IMR-90 (cell line): Measurements from ENCODE around the gene UGT1A10. TPM values are rescaled to one million over a fixed set of nuclear protein-coding genes. Genes with fewer than 3 reads are reported as not detected.

Experiments
- ATAC-seq: fragments of 200-7000 bp; cut with Tn5 transposase; 2 replicates; pipeline ENCODE4 v1.9.1; 2020; ENCODE audit warnings: low read depth, mild to moderate bottlenecking, moderate library complexity
- BruUV-seq: library from RNA; stranded (reverse); fragments of 400-500 nt; replicated peaks from 2 replicates; lab custom pipeline; 2021; lab: Mats Ljungman, UMichigan
- CTCF ChIA-PET: fragments of 300-600 bp; formaldehyde crosslinking; extraction: SDS; loops from one replicate; lab custom pipeline; 2021; ENCODE audit warnings: antibody characterized with exemption; lab: Yijun Ruan, JAX
- POLR2A ChIA-PET: fragments of 300-600 bp; sonication (Branson Sonifier 250); formaldehyde crosslinking; loops from one replicate; lab custom pipeline; 2022; ENCODE audit warnings: antibody characterized with exemption; ENCODE audit not compliant: unreplicated experiment; lab: Charles Lee
- DNase-seq: peaks from one replicate; pipeline ENCODE4 v3.0.0; 2013
- H2AFZ ChIP-seq: replicated peaks from 2 replicates; pipeline ENCODE3; 2013; ENCODE audit warnings: low read length, mild to moderate bottlenecking; ENCODE audit not compliant: poor library complexity
- H2AK5ac ChIP-seq: 2 replicates; pipeline ENCODE4 v1.6.1; 2013; ENCODE audit warnings: low read depth, low read length, inconsistent platforms
- H2AK9ac ChIP-seq: replicated peaks from 2 replicates; pipeline ENCODE3; 2013; ENCODE audit warnings: mild to moderate bottlenecking, low read depth, low read length, moderate library complexity; ENCODE audit not compliant: poor library complexity
- H2BK120ac ChIP-seq: 2 replicates; pipeline ENCODE4 v1.6.1; 2013; ENCODE audit warnings: low read depth, low read length, inconsistent platforms
- H2BK15ac ChIP-seq: 3 replicates; pipeline ENCODE4 v1.6.1; 2013; ENCODE audit warnings: low read depth, low read length, inconsistent platforms
- H2BK20ac ChIP-seq: 2 replicates; pipeline ENCODE4 v1.6.1; 2013; ENCODE audit warnings: low read depth, mild to moderate bottlenecking, inconsistent platforms, low read length, moderate library complexity
- H2BK5ac ChIP-seq: 2 replicates; pipeline ENCODE4 v1.6.1; 2013; ENCODE audit warnings: mild to moderate bottlenecking, low read depth, low read length, inconsistent platforms; ENCODE audit not compliant: poor library complexity, severe bottlenecking
- H3K14ac ChIP-seq: replicated peaks from 2 replicates; pipeline ENCODE4 v1.6.1; 2013; ENCODE audit warnings: low read depth, low read length, inconsistent platforms
- H3K18ac ChIP-seq: 2 replicates; pipeline ENCODE4 v1.6.1; 2013; ENCODE audit warnings: low read depth, low read length, control low read depth
- H3K23ac ChIP-seq: 2 replicates; pipeline ENCODE4 v1.6.1; 2013; ENCODE audit warnings: low read depth, low read length, inconsistent platforms
- H3K27ac ChIP-seq: 2 replicates; pipeline ENCODE4 v1.5.1; 2013; ENCODE audit warnings: mild to moderate bottlenecking, control low read depth, low read length; ENCODE audit not compliant: insufficient read depth
- H3K27me3 ChIP-seq: 2 replicates; pipeline ENCODE4 v1.6.1; 2013; ENCODE audit warnings: low read length; ENCODE audit not compliant: control insufficient read depth, insufficient read depth
- H3K36me3 ChIP-seq: 2 replicates; pipeline ENCODE4 v1.6.1; 2013; ENCODE audit warnings: low read length, mixed read lengths; ENCODE audit not compliant: control insufficient read depth, insufficient read depth
- H3K4ac ChIP-seq: 2 replicates; pipeline ENCODE4 v1.6.1; 2013; ENCODE audit warnings: low read depth, low read length, inconsistent platforms
- H3K4me1 ChIP-seq: 2 replicates; pipeline ENCODE4 v1.6.1; 2013; ENCODE audit warnings: low read length, mixed read lengths; ENCODE audit not compliant: control insufficient read depth, insufficient read depth
- H3K4me2 ChIP-seq: 2 replicates; pipeline ENCODE4 v1.6.1; 2013; ENCODE audit warnings: low read depth, mild to moderate bottlenecking, control low read depth, low read length, moderate library complexity
- H3K4me3 ChIP-seq: 2 replicates; pipeline ENCODE4 v1.5.1; 2013; ENCODE audit warnings: low read depth, mild to moderate bottlenecking, control low read depth, low read length, moderate library complexity; ENCODE audit not compliant: insufficient read depth
- H3K56ac ChIP-seq: 2 replicates; pipeline ENCODE4 v1.6.1; 2013; ENCODE audit warnings: low read length, inconsistent platforms; ENCODE audit not compliant: insufficient read depth; ENCODE audit errors: extremely low read depth
- H3K79me1 ChIP-seq, 2 experiments: 2 replicates each; pipeline ENCODE4 v1.6.1; 2013; ENCODE audit warnings: low read length in 2 of 2, inconsistent platforms in 1 of 2, low read depth in 1 of 2
- H3K9ac ChIP-seq: 2 replicates; pipeline ENCODE4 v1.6.1; 2013; ENCODE audit warnings: low read depth, low read length, control low read depth
- H3K9me1 ChIP-seq: 2 replicates; pipeline ENCODE4 v1.6.1; 2013; ENCODE audit warnings: low read length, inconsistent platforms; ENCODE audit not compliant: insufficient read depth
- H3K9me3 ChIP-seq: 2 replicates; pipeline ENCODE4 v1.6.1; 2013; ENCODE audit warnings: low read length; ENCODE audit not compliant: control insufficient read depth, insufficient read depth
- H4K20me1 ChIP-seq: 2 replicates; pipeline ENCODE4 v1.6.1; 2013; ENCODE audit warnings: low read length, inconsistent platforms; ENCODE audit not compliant: insufficient read depth
- H4K5ac ChIP-seq: 2 replicates; pipeline ENCODE4 v1.6.1; 2013; ENCODE audit warnings: mild to moderate bottlenecking, low read depth, low read length, control low read depth
- H4K8ac ChIP-seq, 2 experiments: 2 replicates each; pipeline ENCODE4 v1.6.1; 2013; ENCODE audit warnings: low read depth in 2 of 2, low read length in 2 of 2, control low read depth in 1 of 2, inconsistent platforms in 1 of 2
- H4K91ac ChIP-seq: 2 replicates; pipeline ENCODE4 v1.6.1; 2013; ENCODE audit warnings: low read depth, low read length, inconsistent platforms; ENCODE audit not compliant: insufficient read depth
- BHLHE40 ChIP-seq: fragments of 150-350 bp; IDR thresholded peaks from 2 replicates; pipeline ENCODE4 v1.6.1; 2016; ENCODE audit warnings: mild to moderate bottlenecking, low read depth, low read length
- CEBPB ChIP-seq: IDR thresholded peaks from 2 replicates; pipeline ENCODE4 v1.6.1; 2012; ENCODE audit warnings: low read depth, low read length, improper control_type of control experiment
- CHD1 ChIP-seq: IDR thresholded peaks from 2 replicates; pipeline ENCODE4 v1.6.1; 2012; ENCODE audit warnings: low read depth, low read length, improper control_type of control experiment
- CTCF ChIP-seq: conservative IDR thresholded peaks from 2 replicates; pipeline ENCODE4 v1.5.1; 2012; ENCODE audit warnings: mild to moderate bottlenecking, low read depth, low read length, improper control_type of control experiment
- FOS ChIP-seq: fragments of 150-350 bp; IDR thresholded peaks from 2 replicates; pipeline ENCODE4 v1.6.1; 2016; ENCODE audit warnings: low read depth, low read length
- MAFK ChIP-seq: IDR thresholded peaks from 2 replicates; pipeline ENCODE4 v1.6.1; 2012; ENCODE audit warnings: low read depth, low read length, improper control_type of control experiment
- MAZ ChIP-seq: IDR thresholded peaks from 2 replicates; pipeline ENCODE4 v1.6.1; 2012; ENCODE audit warnings: low read depth, mild to moderate bottlenecking, low read length, improper control_type of control experiment, moderate library complexity, borderline replicate concordance
- MXI1 ChIP-seq: IDR thresholded peaks from 2 replicates; pipeline ENCODE4 v1.6.1; 2012; ENCODE audit warnings: low read depth, mild to moderate bottlenecking, low read length, moderate library complexity, borderline replicate concordance
- NFE2L2 ChIP-seq: fragments of 150-350 bp; IDR thresholded peaks from 2 replicates; pipeline ENCODE4 v1.6.1; 2016; ENCODE audit warnings: low read depth, mild to moderate bottlenecking, low read length
- POLR2A ChIP-seq: IDR thresholded peaks from 2 replicates; pipeline ENCODE4 v1.6.1; 2012; ENCODE audit warnings: mild to moderate bottlenecking, low read depth, low read length
- RAD21 ChIP-seq: IDR thresholded peaks from 2 replicates; pipeline ENCODE4 v1.6.1; 2012; ENCODE audit warnings: low read length, improper control_type of control experiment
- RCOR1 ChIP-seq: IDR thresholded peaks from 2 replicates; pipeline ENCODE4 v1.6.1; 2012; ENCODE audit warnings: mild to moderate bottlenecking, low read length, improper control_type of control experiment; ENCODE audit not compliant: insufficient replicate concordance
- RFX5 ChIP-seq: IDR thresholded peaks from 2 replicates; pipeline ENCODE4 v1.8.0; 2012; ENCODE audit warnings: low read depth, mild to moderate bottlenecking, low read length, moderate library complexity
- SMC3 ChIP-seq: fragments of 150-350 bp; IDR thresholded peaks from 2 replicates; pipeline ENCODE4 v1.6.1; 2016; ENCODE audit warnings: low read depth, mild to moderate bottlenecking, antibody characterized with exemption, low read length, moderate library complexity
- USF2 ChIP-seq: fragments of 150-350 bp; IDR thresholded peaks from 2 replicates; pipeline ENCODE4 v1.6.1; 2017; ENCODE audit warnings: mild to moderate bottlenecking, antibody characterized with exemption, low read length, low read depth
- WGBS, 2 experiments: methylation state at CpG; one replicate each; pipeline versions ENCODE4 v1.1.5 to v1.1.7; 2013; ENCODE audit warnings: missing lambda C conversion rate in 2 of 2; ENCODE audit not compliant: insufficient read length in 1 of 2; ENCODE audit errors: extremely low coverage in 2 of 2; 5-methylcytosine and 5-hydroxymethylcytosine counted together
- dilution Hi-C: fragments of 300-500 bp; cut with HindIII; formaldehyde crosslinking; loops from one replicate; pipeline ENCODE4 v1.14.3; 2018; ENCODE audit warnings: low sequenced_read_pairs; ENCODE audit not compliant: unreplicated experiment
- in situ Hi-C: fragments of 300-500 bp; cut with MboI; formaldehyde crosslinking; loops from 3 replicates; pipeline ENCODE4 v1.14.3; 2019; ENCODE audit warnings: low sequenced_read_pairs, inconsistent platforms, mixed read lengths
- intact Hi-C: fragments of 100-400 bp; cut with micrococcal nuclease; formaldehyde crosslinking; loops from 2 replicates; pipeline ENCODE4 v1.10.0; 2022
- polyA plus RNA-seq, 3 experiments: library from polyadenylated mRNA; depleted of rRNA; stranded (reverse); fragments of >200 nt; gene quantifications; 2 replicates each; pipeline ENCODE4 v1.2.3, GENCODE V29; 2012; ENCODE audit warnings: low replicate concordance in 1 of 3
- total RNA-seq: library from RNA; depleted of rRNA; stranded (reverse); fragments of >200 nt; gene quantifications from 2 replicates; pipeline ENCODE4 v1.2.3, GENCODE V29; 2012
- TF ChIP-seq, protein P1 (sequence below): fragments of 150-350 bp; IDR thresholded peaks from 2 replicates; pipeline ENCODE4 v1.6.1; 2016; ENCODE audit warnings: low read depth, mild to moderate bottlenecking, low read length, moderate library complexity, borderline replicate concordance

Gene UGT1A10
- total and polyA plus RNA-seq, 2 of the 4 experiments (the other 2 are of a cell fraction) = not detected

DNA sequence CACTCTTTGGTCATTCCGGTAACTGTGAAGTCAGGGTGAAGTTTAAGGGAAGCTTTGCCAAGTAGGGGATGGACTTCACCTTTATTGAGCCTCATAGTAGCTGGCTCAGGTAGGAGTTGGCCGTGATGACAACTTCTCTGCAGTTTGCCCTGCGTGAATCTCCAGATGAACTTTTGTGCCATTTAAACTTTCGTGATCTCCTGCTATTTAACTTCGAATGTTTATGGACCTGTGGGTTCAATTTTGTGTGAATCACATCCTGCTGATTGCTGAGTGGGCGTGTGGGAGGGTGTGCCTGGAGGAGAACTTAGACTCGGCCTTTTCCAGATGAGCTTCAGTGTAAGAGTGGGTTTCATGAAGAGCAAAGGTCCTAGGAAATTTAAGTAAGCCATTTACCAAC, 128.0 kb downstream of the UGT1A10 start:
- Histone ChIP-seq H3K27ac (peak overlapping the region; percentile 76), H4K91ac (peak overlapping the region; percentile 91), H3K9me3 (no peaks in the 10 kb centered on the region), H3K9me1 (0 out of 2 replicates have a peak, but pooled peaks cover 5% of the 10 kb centered on the region), H2BK20ac (peak overlapping the region; percentile 98), H3K4ac (peak overlapping the region; percentile 97), H2BK15ac (peak overlapping the region; percentile 93; the same call in 2 of the 3 replicates), H2BK120ac (peak overlapping the region; percentile 97), H3K9ac (0 out of 2 replicates have a peak overlapping the region, but pooled peaks have one; percentile 20), H4K20me1 (no peaks in the 10 kb centered on the region), H3K27me3 (no peaks in the 10 kb centered on the region), H4K5ac (peak overlapping the region; percentile 95; the same call in 1 of the 2 replicates), H3K56ac (peak overlapping the region; percentile 76), H3K79me1 (no peaks in the 10 kb centered on the region), H3K14ac (peak overlapping the region; percentile 86), H2AK9ac (peak overlapping the region; percentile 46), H3K4me1 (peaks cover 14% of the 10 kb centered on the region), H2AK5ac (peak overlapping the region; percentile 83), H3K4me2 (peak overlapping the region; percentile 70), H2BK5ac (peak overlapping the region; percentile 90), H3K18ac (peak overlapping the region; percentile 93; the same call in 1 of the 2 replicates), H3K36me3 (no peaks in the 10 kb centered on the region), H3K4me3 (no peak overlapping the region), H3K23ac (peak overlapping the region; percentile 95), H4K8ac (peak overlapping the region; percentile 82 to 92; a peak in 3 of 4 replicates), H2AFZ (peak overlapping the region; percentile 74)
- dilution Hi-C loops = no loop called here
- CTCF ChIA-PET = no interaction called here
- POLR2A ChIA-PET = no interaction called here
- no TSS peak for BruUV-seq
- no CpG with 5 or more reads among the region's 7 CpGs for WGBS, 2 experiments
- ATAC-seq = peak; percentile 83
- TF ChIP-seq CEBPB (no peak), MAZ (0 out of 2 replicates have a peak, but pooled peaks have one; percentile 13), CHD1 (no peak), RFX5 (no peak), NFE2L2 (no peak), RAD21 (no peak), RCOR1 (peak; percentile 10), CTCF (no peak), USF2 (no peak), POLR2A (no peak), FOS (no peak), BHLHE40 (0 out of 2 replicates have a peak, but pooled peaks have one; percentile 7), SMC3 (no peak), MAFK (0 out of 2 replicates have a peak, but pooled peaks have one; percentile 27), MXI1 (no peak)
- TF ChIP-seq, protein P1, sequence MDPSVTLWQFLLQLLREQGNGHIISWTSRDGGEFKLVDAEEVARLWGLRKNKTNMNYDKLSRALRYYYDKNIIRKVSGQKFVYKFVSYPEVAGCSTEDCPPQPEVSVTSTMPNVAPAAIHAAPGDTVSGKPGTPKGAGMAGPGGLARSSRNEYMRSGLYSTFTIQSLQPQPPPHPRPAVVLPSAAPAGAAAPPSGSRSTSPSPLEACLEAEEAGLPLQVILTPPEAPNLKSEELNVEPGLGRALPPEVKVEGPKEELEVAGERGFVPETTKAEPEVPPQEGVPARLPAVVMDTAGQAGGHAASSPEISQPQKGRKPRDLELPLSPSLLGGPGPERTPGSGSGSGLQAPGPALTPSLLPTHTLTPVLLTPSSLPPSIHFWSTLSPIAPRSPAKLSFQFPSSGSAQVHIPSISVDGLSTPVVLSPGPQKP = no peak
- peak; percentile 85 for DNase-seq
- in situ Hi-C loops = no loop called here
- intact Hi-C loops = no loop called here
